ENCODE results near the gene CACNA2D3. TPM values are rescaled to one million over a fixed set of nuclear protein-coding genes. Genes with fewer than 3 reads are reported as not detected.

CACNA2D3 gene
- polyA plus RNA-seq, 2 of the 4 experiments (the other 2 are of a cell fraction): 0.04 to 0.05 TPM

- POLR2A ChIA-PET: no interaction called here
- Histone ChIP-seq H3K4me2 (no peak overlapping the region), H3K4me3 (no peak overlapping the region), H3K9me3 (no peaks in the 10 kb centered on the region), H3K27ac (no peak overlapping the region), H3K4me1 (no peaks in the 10 kb centered on the region)
- no peak for TF ChIP-seq MYC (IDR thresholded peaks at IDR 0.05; ENCODE audit: borderline replicate concordance, low read length)
- TF ChIP-seq POLR2AphosphoS2 (conservative IDR thresholded peaks at IDR 0.05; ENCODE audit: low read length): no peak
- TF ChIP-seq ZSCAN20 (CRISPR knock-in tag; IDR thresholded peaks at IDR 0.05): no peak
- TF ChIP-seq BCL3 (IDR thresholded peaks at IDR 0.05): no peak
- no peak for TF ChIP-seq FOXS1 (CRISPR knock-in tag; IDR thresholded peaks at IDR 0.05)
- no peak for TF ChIP-seq HOXA7 (CRISPR knock-in tag; IDR thresholded peaks at IDR 0.05)
- no peak for TF ChIP-seq RARB (CRISPR knock-in tag; IDR thresholded peaks at IDR 0.05)
- TF ChIP-seq HMGXB4 (CRISPR knock-in tag; IDR thresholded peaks at IDR 0.05; ENCODE audit: borderline replicate concordance): no peak
- no peak for TF ChIP-seq USF2 (IDR thresholded peaks at IDR 0.05)
- TF ChIP-seq GATA3 (IDR thresholded peaks at IDR 0.05; ENCODE audit: borderline replicate concordance): no peak
- TF ChIP-seq EHF (CRISPR knock-in tag; IDR thresholded peaks at IDR 0.05): no peak
- TF ChIP-seq RCOR1 (IDR thresholded peaks at IDR 0.05; ENCODE audit: low read depth, low read length): no peak
- no peak for TF ChIP-seq EP300 (IDR thresholded peaks at IDR 0.05)
- TF ChIP-seq NFE2L2 (conservative IDR thresholded peaks at IDR 0.05; ENCODE audit: low read length): no peak
- TF ChIP-seq MAX (IDR thresholded peaks at IDR 0.05): no peak
- no peak for TF ChIP-seq CBX2 (IDR thresholded peaks at IDR 0.05; ENCODE audit: borderline replicate concordance, low read depth)
- no peak for TF ChIP-seq PHF8 (IDR thresholded peaks at IDR 0.05; ENCODE audit: borderline replicate concordance, low read depth)
- CTCF ChIA-PET: no interaction called here
- no peak for FAIRE-seq
- WGBS (ENCODE audit: missing lambda C conversion rate): 50% methylated on average over 43 of the region's 43 CpGs
- no peak for ATAC-seq
- no peak for DNase-seq (ENCODE audit: low read depth in 1 of 2, low spot score in 1 of 2)
Measured at GRCh38 chr3:54625805-54626787, 503.7 kb downstream of the CACNA2D3 start.

GRCh38 chr3:54628888-54629441 lies 506.6 kb downstream of the CACNA2D3 start:
- CTCF ChIA-PET: no interaction called here
- H3K27ac ChIP-seq: no peak overlapping the region
- FAIRE-seq: no peak
- no peak overlapping the region for H3K4me2 ChIP-seq
- no peaks in the 10 kb centered on the region for H3K4me1 ChIP-seq
- POLR2A ChIA-PET: no interaction called here
- no peaks in the 10 kb centered on the region for H3K9me3 ChIP-seq
- 2% methylated on average over 3 of the region's 3 CpGs for WGBS (ENCODE audit: missing lambda C conversion rate)
- no peak for DNase-seq (ENCODE audit: low read depth in 1 of 2, low spot score in 1 of 2)
- TF ChIP-seq SMC3 (IDR thresholded peaks at IDR 0.05) (no peak), CHD4 (IDR thresholded peaks at IDR 0.05; ENCODE audit: borderline replicate concordance) (no peak), CBX8 (IDR thresholded peaks at IDR 0.05) (no peak), TFCP2L1 (CRISPR knock-in tag; IDR thresholded peaks at IDR 0.05) (no peak), ESRRA (IDR thresholded peaks at IDR 0.05; ENCODE audit: borderline replicate concordance, low read length) (no peak), ELK1 (IDR thresholded peaks at IDR 0.05; ENCODE audit: low read depth, low read length) (no peak), KDM5A (IDR thresholded peaks at IDR 0.05) (no peak), KDM1A (IDR thresholded peaks at IDR 0.05; ENCODE audit: low read depth) (no peak), CHD2 (IDR thresholded peaks at IDR 0.05; ENCODE audit: low read length, partially characterized antibody) (no peak), RNF2 (IDR thresholded peaks at IDR 0.05; ENCODE audit: borderline replicate concordance, low read depth) (no peak), GATA3 (IDR thresholded peaks at IDR 0.05; ENCODE audit: borderline replicate concordance) (no peak), ATOH8 (CRISPR knock-in tag; IDR thresholded peaks at IDR 0.05; ENCODE audit: low read depth) (no peak), E2F6 (IDR thresholded peaks at IDR 0.05; ENCODE audit: borderline replicate concordance, low read depth) (no peak)
- no peak overlapping the region for H3K4me3 ChIP-seq
- no peak for ATAC-seq

All from A549 (cell line).